K562 (cell line): ENCODE results near the gene PMEPA1. TPM values are rescaled to one million over a fixed set of nuclear protein-coding genes. Genes with fewer than 3 reads are reported as not detected.

ENCODE experiments used
- ATF7 ChIP-seq: fragments of 450-650 bp; IDR thresholded peaks from 2 replicates; pipeline ENCODE4 v1.7.1; 2014; ENCODE audit warnings: mild to moderate bottlenecking, moderate library complexity
- BACH1 ChIP-seq: fragments of 200-800 bp; sonication (Bioruptor generic); IDR thresholded peaks from 2 replicates; pipeline ENCODE4 v1.6.1; 2016; ENCODE audit warnings: missing genetic modification characterization, missing compliant biosample characterization
- BRD4 ChIP-seq: fragments of 200-600 bp; sonication (generic); IDR thresholded peaks from 2 replicates; pipeline ENCODE4 v1.6.1; 2017; ENCODE audit warnings: inconsistent platforms
- HIVEP1 ChIP-seq: fragments of 250-450 bp; sonication (Bioruptor Pico); IDR thresholded peaks from 2 replicates; pipeline ENCODE4 v1.4.0; 2020; ENCODE audit warnings: mild to moderate bottlenecking
- NUFIP1 ChIP-seq: fragments of 450-650 bp; IDR thresholded peaks from 2 replicates; pipeline ENCODE4 v1.6.1; 2018; ENCODE audit not compliant: partially characterized antibody
- PPARD ChIP-seq: fragments of 250-450 bp; sonication (Bioruptor Pico); IDR thresholded peaks from 2 replicates; pipeline ENCODE4 v1.8.0; 2022; ENCODE audit warnings: inconsistent platforms, mild to moderate bottlenecking, moderate library complexity
- ZBTB34 ChIP-seq: fragments of 250-450 bp; sonication (Bioruptor Pico); IDR thresholded peaks from 2 replicates; pipeline ENCODE4 v1.8.0; 2021; ENCODE audit warnings: mild to moderate bottlenecking, moderate library complexity
- ZFX ChIP-seq: sonication (generic); formaldehyde crosslinking; IDR thresholded peaks from 2 replicates; pipeline ENCODE4 v1.8.0; 2022; ENCODE audit warnings: mild to moderate bottlenecking, missing genetic modification reagents, moderate library complexity
- ZNF217 ChIP-seq: sonication (generic); formaldehyde crosslinking; IDR thresholded peaks from 2 replicates; pipeline ENCODE4 v1.8.0; 2022; ENCODE audit warnings: mild to moderate bottlenecking, missing genetic modification reagents
- polyA plus RNA-seq, 8 experiments: library from polyadenylated mRNA; depleted of rRNA in 4 of 8; stranded (reverse) in 5 of 8; unstranded in 3 of 8; fragments of >200 nt; fragmentation: Nextera tagmentation in 2 of 8; fragmentation: Illumina TruSeq in 1 of 8; extraction: Ambion mirVana in 2 of 8; extraction: Trizol in 1 of 8; gene quantifications; 2 replicates each; pipeline versions ENCODE4 v1.2.1 to v1.2.3, GENCODE V29; 2011 to 2014; ENCODE audit warnings: inconsistent platforms in 1 of 8, missing spikeins in 1 of 8
- total RNA-seq, 7 experiments: library from RNA; depleted of rRNA in 6 of 7; stranded (reverse); fragments of >200 nt in 6 of 7; fragmentation: Illumina TruSeq in 2 of 7; extraction: Trizol in 2 of 7; gene quantifications; 2 replicates each; pipeline versions ENCODE4 v1.2.1 to v1.2.3, GENCODE V29; 2011 to 2021; ENCODE audit warnings: low replicate concordance in 1 of 7
- TF ChIP-seq, protein P1 (sequence below), 2 experiments: fragments of 150-350 bp in 1 of 2; IDR thresholded peaks; 2 replicates each; pipeline ENCODE4 v1.6.1; 2012 to 2016; ENCODE audit warnings: low read depth in 2 of 2, low read length in 2 of 2, mild to moderate bottlenecking in 1 of 2, moderate library complexity in 1 of 2

Gene PMEPA1
- total and polyA plus RNA-seq, 9 of the 15 experiments (the other 6 are each of a cell fraction or from before 2014, with no cell fraction given), result 0.16 TPM; not detected in 8

- TF ChIP-seq ZBTB34 (CRISPR knock-in tag), result no peak
- peak; percentile 90 for TF ChIP-seq ATF7
- TF ChIP-seq NUFIP1, result no peak
- TF ChIP-seq BRD4, result no peak
- no peak for TF ChIP-seq HIVEP1 (CRISPR knock-in tag)
- TF ChIP-seq ZFX, result no peak
- TF ChIP-seq, protein P1, sequence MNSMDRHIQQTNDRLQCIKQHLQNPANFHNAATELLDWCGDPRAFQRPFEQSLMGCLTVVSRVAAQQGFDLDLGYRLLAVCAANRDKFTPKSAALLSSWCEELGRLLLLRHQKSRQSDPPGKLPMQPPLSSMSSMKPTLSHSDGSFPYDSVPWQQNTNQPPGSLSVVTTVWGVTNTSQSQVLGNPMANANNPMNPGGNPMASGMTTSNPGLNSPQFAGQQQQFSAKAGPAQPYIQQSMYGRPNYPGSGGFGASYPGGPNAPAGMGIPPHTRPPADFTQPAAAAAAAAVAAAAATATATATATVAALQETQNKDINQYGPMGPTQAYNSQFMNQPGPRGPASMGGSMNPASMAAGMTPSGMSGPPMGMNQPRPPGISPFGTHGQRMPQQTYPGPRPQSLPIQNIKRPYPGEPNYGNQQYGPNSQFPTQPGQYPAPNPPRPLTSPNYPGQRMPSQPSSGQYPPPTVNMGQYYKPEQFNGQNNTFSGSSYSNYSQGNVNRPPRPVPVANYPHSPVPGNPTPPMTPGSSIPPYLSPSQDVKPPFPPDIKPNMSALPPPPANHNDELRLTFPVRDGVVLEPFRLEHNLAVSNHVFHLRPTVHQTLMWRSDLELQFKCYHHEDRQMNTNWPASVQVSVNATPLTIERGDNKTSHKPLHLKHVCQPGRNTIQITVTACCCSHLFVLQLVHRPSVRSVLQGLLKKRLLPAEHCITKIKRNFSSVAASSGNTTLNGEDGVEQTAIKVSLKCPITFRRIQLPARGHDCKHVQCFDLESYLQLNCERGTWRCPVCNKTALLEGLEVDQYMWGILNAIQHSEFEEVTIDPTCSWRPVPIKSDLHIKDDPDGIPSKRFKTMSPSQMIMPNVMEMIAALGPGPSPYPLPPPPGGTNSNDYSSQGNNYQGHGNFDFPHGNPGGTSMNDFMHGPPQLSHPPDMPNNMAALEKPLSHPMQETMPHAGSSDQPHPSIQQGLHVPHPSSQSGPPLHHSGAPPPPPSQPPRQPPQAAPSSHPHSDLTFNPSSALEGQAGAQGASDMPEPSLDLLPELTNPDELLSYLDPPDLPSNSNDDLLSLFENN (IDR thresholded peaks at IDR 0.05; ENCODE audit: low read depth in 2 of 2, low read length in 2 of 2), result no peak
- TF ChIP-seq BACH1 (tag), result no peak
- TF ChIP-seq PPARD (CRISPR knock-in tag), result no peak
- TF ChIP-seq ZNF217 (CRISPR knock-in tag), result no peak
Observed at GRCh38 chr20:57738484-57738883, 28.7 kb upstream of the PMEPA1 start (continued).
